Fibroblast of villous mesenchyme (primary cell): ENCODE measurements around the gene NOBOX. TPM values are rescaled to one million over a fixed set of nuclear protein-coding genes. Genes with fewer than 3 reads are reported as not detected.
"Not testable (repeated sequence)": the region's sequence is repeated elsewhere in the genome, so short reads cannot be mapped to it uniquely, and the experiment has no call there.

Experiments used
- DNase-seq: peaks from one replicate; pipeline ENCODE4 v3.0.0-alpha.2; 2010; ENCODE audit warnings: low read depth
- H3K4me3 ChIP-seq: 2 replicates; pipeline ENCODE4 v1.5.1; 2011; ENCODE audit warnings: low read depth, mild to moderate bottlenecking, low read length
- total RNA-seq: library from RNA; depleted of rRNA; stranded (reverse); fragments of >200 nt; gene quantifications from 2 replicates; pipeline ENCODE4 v1.2.3, GENCODE V29; 2012
- TF ChIP-seq, protein P1 (sequence below): IDR thresholded peaks from 2 replicates; pipeline ENCODE4 v1.5.1; 2012; ENCODE audit warnings: low read depth, mild to moderate bottlenecking, low read length; ENCODE audit not compliant: insufficient read depth

The NOBOX gene
- total RNA-seq, 1 donor, result not detected

DNA sequence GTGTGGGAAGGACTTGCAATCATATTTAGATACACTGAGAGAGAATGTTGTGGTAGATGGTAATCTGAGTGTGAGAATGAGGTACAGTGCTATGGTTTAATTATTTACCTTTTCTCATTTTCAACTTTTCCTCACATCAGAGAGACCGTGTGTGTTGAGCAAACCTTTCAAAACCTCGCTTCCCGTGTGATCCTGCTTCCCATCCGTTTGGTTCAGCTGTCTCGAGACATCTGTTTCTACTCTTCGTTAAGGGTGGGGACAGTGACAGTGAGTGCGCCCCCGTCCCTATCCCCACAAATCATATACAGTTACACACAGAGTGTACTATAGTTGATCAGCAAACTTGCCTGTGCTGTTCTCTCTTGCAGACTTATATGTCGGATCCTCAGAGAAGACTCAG lies 33.0 kb upstream of the NOBOX start:
- TF ChIP-seq, protein P1, sequence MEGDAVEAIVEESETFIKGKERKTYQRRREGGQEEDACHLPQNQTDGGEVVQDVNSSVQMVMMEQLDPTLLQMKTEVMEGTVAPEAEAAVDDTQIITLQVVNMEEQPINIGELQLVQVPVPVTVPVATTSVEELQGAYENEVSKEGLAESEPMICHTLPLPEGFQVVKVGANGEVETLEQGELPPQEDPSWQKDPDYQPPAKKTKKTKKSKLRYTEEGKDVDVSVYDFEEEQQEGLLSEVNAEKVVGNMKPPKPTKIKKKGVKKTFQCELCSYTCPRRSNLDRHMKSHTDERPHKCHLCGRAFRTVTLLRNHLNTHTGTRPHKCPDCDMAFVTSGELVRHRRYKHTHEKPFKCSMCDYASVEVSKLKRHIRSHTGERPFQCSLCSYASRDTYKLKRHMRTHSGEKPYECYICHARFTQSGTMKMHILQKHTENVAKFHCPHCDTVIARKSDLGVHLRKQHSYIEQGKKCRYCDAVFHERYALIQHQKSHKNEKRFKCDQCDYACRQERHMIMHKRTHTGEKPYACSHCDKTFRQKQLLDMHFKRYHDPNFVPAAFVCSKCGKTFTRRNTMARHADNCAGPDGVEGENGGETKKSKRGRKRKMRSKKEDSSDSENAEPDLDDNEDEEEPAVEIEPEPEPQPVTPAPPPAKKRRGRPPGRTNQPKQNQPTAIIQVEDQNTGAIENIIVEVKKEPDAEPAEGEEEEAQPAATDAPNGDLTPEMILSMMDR, result no peak
- H3K4me3 ChIP-seq, result no peak overlapping the region
- DNase-seq, result no peak

- H3K4me3 ChIP-seq, result no peak overlapping the region
- DNase-seq, result no peak
Measured at GRCh38 chr7:144428431-144428830, 24.9 kb upstream of the NOBOX start.

DNA sequence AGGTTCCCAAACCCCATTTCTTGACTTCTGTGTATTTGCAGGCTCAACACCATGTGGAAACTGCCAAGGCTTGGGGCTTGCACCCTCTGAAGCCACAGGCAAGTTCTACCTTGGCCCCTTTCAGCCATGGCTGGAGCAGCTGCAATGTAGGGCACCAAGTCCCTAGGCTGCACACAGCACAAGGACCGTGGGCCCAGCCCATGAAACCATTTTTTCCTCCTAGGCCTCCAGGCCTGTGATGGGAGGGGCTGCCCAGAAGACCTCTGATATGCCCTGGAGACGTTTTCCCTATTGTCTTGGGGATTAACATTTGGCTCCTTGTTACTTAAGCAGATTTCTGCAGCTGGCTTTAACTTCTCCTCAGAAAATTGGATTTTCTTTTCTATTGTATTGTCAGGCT lies 24.0 kb upstream of the NOBOX start:
- not testable (repeated sequence) for DNase-seq, H3K4me3 ChIP-seq

More at GRCh38 chr7:144428431-144428830, 24.9 kb upstream of the NOBOX start:
- TF ChIP-seq, protein P1, result no peak

DNA sequence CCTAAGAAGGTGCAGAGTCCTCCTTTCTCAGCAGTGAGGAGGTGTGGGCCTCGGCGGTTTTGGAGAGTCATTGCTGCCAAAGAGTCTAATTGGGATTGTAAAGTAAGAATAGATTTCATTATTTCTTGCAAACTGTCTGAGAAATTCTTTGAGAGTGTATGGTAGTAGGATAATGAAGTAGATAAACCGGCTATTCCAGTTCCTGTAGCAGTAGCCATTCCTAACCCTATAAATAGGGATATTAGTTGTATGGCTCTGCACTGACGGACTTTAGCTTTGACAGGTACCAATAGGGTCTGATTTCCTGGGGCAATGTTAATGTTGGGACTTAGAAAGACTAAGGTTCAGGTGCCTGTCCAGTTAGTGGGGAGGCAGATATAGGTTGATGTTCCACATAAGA lies 15.4 kb upstream of the NOBOX start:
- not testable (repeated sequence) for DNase-seq, H3K4me3 ChIP-seq

GRCh38 chr7:144416341-144416740 lies 12.8 kb upstream of the NOBOX start:
- TF ChIP-seq, protein P1, result no peak
- no peak for DNase-seq

GRCh38 chr7:144415858-144416257 lies 12.4 kb upstream of the NOBOX start:
- H3K4me3 ChIP-seq, result no peak overlapping the region
- no peak for DNase-seq
- TF ChIP-seq, protein P1, result no peak

More at GRCh38 chr7:144416341-144416740, 12.8 kb upstream of the NOBOX start:
- no peak overlapping the region for H3K4me3 ChIP-seq

GRCh38 chr7:144414815-144415214 lies 11.3 kb upstream of the NOBOX start:
- no peak for DNase-seq
- H3K4me3 ChIP-seq, result no peak overlapping the region
- TF ChIP-seq, protein P1, result no peak

GRCh38 chr7:144410441-144410840 lies 6.9 kb upstream of the NOBOX start:
- TF ChIP-seq, protein P1, result no peak
- no peak overlapping the region for H3K4me3 ChIP-seq
- DNase-seq, result no peak
